Stimulated activated naive CD4-positive, alpha-beta T cell (primary cell): ENCODE results near the gene ARMC9.
"Not testable (repeated sequence)": the region's sequence is repeated elsewhere in the genome, so short reads cannot be mapped to it uniquely, and the experiment has no call there.

Experiments used
- DNase-seq, 6 experiments: peaks; one replicate each; lab custom pipeline; 2025; lab: John Stamatoyannopoulos, UW

The ARMC9 gene

GRCh38 chr2:231398585-231398984 is 200.2 kb downstream of the ARMC9 start:
- DNase-seq = no peak

GRCh38 chr2:231399046-231399852 is 200.8 kb downstream of the ARMC9 start:
- DNase-seq = no peak

- no peak for DNase-seq
Observed at GRCh38 chr2:231399853-231400680, 201.6 kb downstream of the ARMC9 start.

DNA sequence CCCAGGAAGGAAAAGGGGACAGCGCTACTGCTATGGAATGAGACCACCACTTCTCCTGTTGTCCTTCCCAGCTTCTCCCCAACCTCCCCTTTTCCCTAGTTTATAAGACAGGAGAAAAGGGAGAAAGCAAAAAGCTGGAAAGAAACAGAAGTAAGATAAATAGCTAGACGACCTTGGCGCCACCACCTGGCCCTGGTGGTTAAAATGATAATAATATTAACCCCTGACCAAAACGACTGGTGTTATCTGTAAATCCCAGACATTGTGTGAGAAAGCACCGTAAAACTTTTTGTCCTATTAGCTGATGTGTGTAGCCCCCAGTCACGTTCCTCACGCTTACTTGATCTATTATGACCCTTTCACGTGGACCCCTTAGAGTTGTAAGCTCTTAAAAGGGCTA is 202.2 kb downstream of the ARMC9 start:
- DNase-seq = not testable (repeated sequence)

DNA sequence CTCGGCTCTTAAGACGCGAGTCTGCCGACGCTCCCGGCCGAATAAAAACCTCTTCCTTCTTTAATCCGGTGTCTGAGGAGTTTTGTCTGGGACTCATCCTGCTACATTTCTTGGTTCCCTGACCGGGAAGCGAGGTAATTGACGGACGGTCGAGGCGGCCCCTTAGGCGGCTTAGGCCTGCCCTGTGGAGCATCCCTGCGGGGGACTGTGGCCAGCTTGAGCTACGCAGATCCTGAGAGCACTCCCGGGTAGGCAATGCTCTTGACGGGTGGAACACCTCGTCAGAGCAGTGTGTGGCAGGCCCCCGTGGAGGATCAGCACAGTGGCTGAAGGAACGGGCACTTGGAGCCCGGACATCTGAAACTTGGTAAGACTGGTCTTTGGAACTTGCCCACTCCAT is 202.7 kb downstream of the ARMC9 start:
- DNase-seq = not testable (repeated sequence)

DNA sequence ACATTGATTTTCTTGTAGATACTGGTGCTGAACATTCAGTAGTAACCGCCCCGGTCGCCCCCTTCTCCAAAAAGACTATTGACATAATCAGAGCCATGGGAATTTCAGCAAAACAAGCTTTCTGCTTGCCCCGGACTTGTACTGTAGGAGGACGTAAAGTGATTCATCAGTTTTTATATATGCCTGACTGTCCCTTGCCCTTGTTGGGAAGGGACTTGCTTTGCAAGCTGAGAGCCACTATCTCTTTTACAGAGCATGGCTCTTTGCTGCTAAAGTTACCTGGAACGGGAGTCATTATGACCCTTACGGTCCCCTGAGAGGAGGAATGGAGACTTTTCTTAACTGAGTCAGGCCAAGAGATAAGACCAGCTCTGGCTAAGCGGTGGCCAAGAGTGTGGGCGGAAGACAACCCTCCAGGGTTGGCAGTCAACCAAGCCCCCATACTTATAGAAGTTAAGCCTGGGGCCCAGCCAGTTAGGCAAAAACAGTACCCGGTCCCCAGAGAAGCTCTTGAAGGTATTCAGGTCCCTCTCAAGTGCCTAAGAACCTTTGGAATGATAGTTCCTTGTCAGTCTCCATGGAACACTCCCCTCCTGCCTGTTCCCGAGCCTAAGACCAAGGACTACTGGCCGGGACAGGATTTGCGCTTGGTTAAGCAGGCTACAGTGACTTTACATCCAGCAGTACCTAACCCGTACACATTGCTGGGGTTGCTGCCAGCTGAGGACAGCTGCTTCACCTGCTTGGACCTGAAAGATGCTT is 205.2 kb downstream of the ARMC9 start:
- DNase-seq = not testable (repeated sequence)

GRCh38 chr2:231404183-231404578 is 205.8 kb downstream of the ARMC9 start:
- not testable (repeated sequence) for DNase-seq

DNA sequence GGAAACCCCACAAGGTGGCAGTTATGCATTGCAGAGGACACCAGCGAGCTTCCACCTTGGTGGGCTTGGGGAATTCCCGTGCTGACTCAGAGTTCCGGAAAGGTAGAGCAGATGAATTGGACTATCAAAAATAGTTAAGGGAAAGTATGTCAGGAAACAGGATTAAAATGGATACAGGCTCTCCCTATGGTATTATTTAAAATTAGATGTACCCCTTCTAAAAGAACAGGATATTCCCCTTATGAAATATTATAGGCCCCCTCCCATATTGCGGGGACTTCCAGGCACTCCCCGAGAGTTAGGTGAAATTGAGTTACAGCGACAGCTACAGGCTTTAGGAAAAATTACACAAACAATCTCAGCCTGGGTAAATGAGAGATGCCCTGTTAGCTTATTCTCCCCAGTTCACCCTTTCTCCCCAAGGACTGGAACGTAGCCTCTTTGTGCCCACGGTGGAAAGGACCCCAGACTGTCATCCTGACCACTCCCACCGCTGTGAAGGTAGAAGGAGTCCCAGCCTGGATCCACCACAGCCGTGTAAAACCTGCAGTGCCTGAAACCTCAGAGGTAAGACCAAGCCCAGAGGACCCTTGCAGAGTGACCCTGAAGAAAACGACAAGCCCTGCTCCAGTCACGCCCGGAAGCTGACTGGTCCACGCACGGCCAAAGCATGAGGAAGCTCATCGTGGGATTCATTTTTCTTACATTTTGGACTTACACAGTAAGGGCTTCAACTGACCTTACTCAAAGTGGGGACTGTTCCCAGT is 207.4 kb downstream of the ARMC9 start:
- DNase-seq = not testable (repeated sequence)

- DNase-seq = not testable (repeated sequence)
Observed at GRCh38 chr2:231407686-231408085, 209.3 kb downstream of the ARMC9 start.

DNA sequence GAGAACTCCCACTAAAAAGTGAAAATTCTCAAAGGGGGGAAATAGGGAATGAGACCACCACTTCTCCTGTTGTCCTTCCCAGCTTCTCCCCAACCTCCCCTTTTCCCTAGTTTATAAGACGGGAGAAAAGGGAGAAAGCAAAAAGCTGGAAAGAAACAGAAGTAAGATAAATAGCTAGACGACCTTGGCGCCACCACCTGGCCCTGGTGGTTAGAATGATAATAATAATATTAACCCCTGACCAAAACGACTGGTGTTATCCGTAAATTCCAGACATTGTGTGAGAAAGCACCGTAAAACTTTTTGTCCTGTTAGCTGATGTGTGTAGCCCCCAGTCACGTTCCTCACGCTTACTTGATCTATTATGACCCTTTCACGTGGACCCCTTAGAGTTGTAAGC is 209.9 kb downstream of the ARMC9 start:
- not testable (repeated sequence) for DNase-seq

DNA sequence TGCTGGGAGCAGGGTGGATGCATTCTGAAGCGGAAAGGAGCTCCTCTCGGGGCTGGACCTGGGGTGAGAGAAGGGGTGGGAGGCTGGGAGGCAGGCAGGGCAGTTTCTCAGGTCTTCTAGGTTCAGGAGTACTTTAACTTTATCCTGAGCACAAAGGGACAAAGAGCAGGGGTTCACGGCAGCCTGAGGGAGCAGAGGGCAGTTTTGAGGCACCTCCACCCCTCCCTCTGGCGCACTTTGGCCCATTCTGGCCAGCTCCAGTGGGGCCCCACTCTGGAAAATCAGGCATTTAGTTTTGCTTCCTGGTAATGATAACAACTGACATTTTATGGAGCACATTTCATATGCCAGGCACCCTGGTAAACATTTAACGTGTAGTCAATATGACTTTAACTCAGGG is 211.3 kb downstream of the ARMC9 start:
- DNase-seq = no peak

GRCh38 chr2:231410293-231411004 is 212.0 kb downstream of the ARMC9 start:
- DNase-seq = no peak

DNA sequence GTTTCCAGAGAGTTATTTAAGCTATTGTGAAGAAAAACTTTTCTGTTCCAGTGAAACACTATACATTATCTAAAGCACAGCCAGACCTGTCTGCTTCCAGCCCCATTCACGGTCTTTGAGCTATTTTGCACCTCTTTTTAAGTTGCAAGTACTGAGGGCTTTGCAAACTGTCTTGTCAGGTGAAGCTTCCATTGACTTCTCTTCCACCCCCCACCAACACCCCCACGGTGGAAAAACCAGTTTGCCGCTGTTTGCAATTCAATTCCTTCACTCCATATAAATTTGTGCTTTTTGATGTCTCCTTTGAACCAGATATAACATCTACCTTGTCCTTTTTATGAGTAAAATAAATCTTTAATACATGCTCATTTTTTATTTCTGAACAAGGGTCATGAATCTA is 212.8 kb downstream of the ARMC9 start:
- DNase-seq = no peak

DNA sequence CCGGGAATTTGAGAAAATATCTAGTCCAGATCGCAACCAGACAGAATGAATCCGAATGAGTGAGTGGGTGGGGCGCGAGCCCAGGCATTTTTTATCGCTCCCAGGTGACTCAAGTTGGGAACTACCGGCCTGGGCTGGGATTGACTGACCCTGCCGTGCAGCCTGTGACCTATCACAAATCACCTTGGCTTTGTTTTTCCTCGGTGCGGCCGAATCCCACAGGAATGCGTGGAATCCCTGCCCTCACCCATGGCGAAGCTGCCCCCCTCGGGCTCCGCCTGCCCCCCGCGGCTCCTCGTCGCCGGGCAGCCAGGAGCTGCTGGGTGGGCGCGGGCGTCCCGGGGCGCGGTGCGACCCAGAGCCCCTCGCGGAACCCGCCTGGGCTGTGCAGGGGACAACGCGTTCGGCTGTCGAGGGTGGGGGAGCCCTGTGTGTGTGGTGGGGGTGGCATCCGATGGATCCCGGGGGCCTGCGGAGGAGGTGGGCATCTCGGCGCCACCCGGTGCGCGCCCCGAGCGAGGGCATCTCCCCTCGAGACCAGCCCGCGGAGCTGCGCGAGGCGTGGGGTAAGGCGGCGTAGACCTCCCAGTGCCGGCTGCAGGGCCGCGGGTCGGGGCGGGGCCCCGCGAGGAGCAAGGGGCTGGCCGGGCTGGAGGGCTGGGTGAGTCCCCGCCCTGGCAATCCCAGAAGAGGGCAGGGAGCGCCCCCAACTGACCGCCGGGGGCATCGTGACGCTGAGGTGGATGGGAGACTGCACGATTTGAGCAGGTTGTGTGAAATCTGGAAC is 213.6 kb downstream of the ARMC9 start:
- peak; percentile 6 to 48 (median 25) for DNase-seq

GRCh38 chr2:231412618-231412963 is 214.2 kb downstream of the ARMC9 start:
- DNase-seq = no peak

- DNase-seq = no peak
Observed at GRCh38 chr2:231413456-231413855, 215.0 kb downstream of the ARMC9 start.

GRCh38 chr2:231413921-231414476 is 215.6 kb downstream of the ARMC9 start:
- DNase-seq = no peak

- no peak for DNase-seq
Observed at GRCh38 chr2:231415029-231415428, 216.6 kb downstream of the ARMC9 start.

DNA sequence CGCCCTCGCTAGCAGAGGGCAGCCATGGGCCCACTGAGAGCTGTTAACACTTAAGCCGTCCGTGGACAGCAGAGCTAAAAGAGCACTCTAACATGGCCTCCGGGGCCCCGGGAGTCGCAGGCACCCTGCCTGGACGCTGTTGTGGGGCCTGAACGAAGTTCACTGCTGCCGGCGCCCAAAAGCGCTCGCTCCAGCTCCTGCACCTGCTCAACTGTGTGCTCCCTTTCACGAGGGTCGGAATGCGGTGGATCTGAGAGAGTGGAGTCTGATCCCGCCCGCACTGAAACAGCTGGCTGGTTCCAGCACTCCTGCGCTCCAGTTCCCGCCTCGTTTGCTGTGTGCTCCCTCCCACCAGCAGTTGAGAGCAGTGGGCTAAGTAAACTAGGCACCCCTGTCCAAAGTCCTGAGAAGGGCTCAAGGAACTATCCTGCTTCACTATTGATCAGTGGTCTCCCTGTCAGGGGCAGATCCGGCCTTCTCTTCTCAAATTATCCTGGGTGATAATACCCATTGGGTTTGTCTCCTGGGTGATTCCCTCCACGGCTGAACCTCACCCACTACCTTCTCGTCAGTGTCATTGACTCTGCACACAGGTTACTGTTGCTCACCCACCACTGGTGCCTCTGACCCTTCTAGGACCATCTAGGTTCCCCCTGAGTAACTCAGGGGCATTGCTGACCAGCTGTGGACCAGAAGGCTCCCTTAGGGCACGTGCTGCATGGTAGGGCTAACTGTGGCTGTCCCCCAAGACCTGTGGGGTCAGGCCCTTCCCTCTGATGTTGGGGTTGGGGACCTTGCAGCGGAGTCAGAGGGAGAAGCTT is 220.6 kb downstream of the ARMC9 start:
- no peak for DNase-seq
